Right ventricle myocardium superior (tissue), 1 donor: ENCODE results near the gene PLEKHA8. TPM values are rescaled to one million over a fixed set of nuclear protein-coding genes. Genes with fewer than 3 reads are reported as not detected.
A peak's percentile ranks its signal among the peaks of the same experiment; 100 is the strongest.
"Not testable (repeated sequence)": the region's sequence is repeated elsewhere in the genome, so short reads cannot be mapped to it uniquely, and the experiment has no call there.

ENCODE experiments used
- ATAC-seq: fragments of 200-7000 bp; cut with Tn5 transposase; one replicate; pipeline ENCODE4 v1.9.1; 2020; ENCODE audit warnings: mild to moderate bottlenecking; ENCODE audit not compliant: poor library complexity
- DNase-seq: peaks from one replicate; pipeline ENCODE4 v3.0.0-alpha.2; 2020
- intact Hi-C: fragments of 100-400 bp; cut with DNase I; formaldehyde crosslinking; loops from one replicate; pipeline ENCODE4 v1.11.2; 2022
- total RNA-seq: library from RNA; stranded (reverse); fragmentation: NEBNext Ultra II Directional; extraction: Animal tissue kit (Norgen Biotek cat#: 25700); gene quantifications from one replicate; pipeline ENCODE4 v1.2.1, GENCODE V29; 2021
- donor health status: DM: no; HTN: yes; CAD: no; lungs with severe emphysema.

The PLEKHA8 gene
- total RNA-seq, 1 donor from 2014 or later: 3.9 TPM

DNA sequence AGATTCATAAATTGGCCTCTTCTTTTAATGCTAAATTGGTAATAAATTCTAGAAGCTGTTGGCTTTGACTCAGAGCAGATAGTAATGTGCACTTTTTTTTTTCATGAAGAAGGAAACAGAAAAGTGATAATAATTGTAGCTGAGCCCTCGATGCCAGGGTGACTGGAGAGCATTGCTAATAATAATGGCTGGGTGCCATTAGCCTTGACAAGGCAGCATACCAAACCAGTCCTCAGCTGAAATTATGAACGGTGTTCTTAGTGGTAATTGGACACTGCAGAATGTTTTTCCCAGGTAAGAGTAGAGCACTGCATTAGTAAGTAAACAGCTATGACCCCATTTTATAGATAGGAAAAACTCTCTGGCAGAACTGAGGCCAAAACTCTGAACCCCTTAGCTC lies 18.9 kb downstream of the PLEKHA8 start:
- intact Hi-C loops: no loop called here
- no peak for DNase-seq
- ATAC-seq: no peak

GRCh38 chr7:30048582-30048981 lies 20.4 kb downstream of the PLEKHA8 start:
- ATAC-seq (no peak), DNase-seq (no peak)
- intact Hi-C loops: no loop called here

- intact Hi-C loops: no loop called here
- no peak for DNase-seq
- ATAC-seq: no peak
Observed at GRCh38 chr7:30049173-30049572, 21.0 kb downstream of the PLEKHA8 start.

GRCh38 chr7:30053068-30053467 lies 24.9 kb downstream of the PLEKHA8 start:
- DNase-seq: no peak
- no peak for ATAC-seq
- intact Hi-C loops: no loop called here

DNA sequence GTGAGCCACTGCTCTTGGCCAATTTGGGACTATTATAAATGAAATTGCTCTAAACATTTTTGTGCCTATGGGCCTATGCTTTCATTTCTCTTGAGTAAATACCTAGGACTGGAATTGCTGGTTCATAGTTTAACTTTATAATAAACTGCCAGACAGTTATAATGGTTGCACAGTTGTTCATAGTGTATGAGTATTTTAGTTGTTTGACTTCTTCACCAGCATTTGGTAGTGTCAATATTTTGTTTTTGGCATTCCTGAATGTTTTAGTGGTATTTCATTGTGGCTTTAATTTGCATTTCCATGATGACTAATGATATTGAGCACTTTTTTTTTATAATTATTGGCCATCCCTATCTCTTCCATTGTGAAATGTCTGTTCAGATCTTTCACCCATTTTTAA lies 29.5 kb downstream of the PLEKHA8 start:
- intact Hi-C loops: no loop called here
- no peak for DNase-seq
- ATAC-seq: no peak

DNA sequence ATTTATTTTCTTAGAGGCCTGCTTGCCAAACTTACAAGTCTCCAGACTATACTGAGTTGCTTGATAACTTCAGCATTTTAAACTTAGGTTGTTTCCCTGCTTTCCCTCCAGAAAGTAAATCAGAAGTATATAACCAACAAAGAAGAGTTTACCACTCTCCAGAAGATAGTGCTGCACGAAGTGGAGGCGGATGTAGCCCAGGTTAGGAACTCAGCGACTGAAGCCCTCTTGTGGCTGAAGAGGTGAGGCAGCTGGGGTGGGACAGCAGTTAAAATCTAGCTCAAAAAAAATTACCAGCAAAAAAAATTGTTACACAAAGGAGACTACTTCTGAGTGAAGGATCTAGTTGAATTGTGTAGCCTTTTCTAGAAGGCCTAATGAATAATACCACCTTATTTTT lies 33.6 kb downstream of the PLEKHA8 start:
- ATAC-seq (peak; percentile 89), DNase-seq (peak; percentile 44)
- intact Hi-C loops: not testable (repeated sequence)

- intact Hi-C loops: no loop called here
- ATAC-seq (peak; percentile 81), DNase-seq (no peak)
Observed at GRCh38 chr7:30062587-30062986, 34.4 kb downstream of the PLEKHA8 start.

- DNase-seq (no peak), ATAC-seq (no peak)
- intact Hi-C loops: no loop called here
Observed at GRCh38 chr7:30065746-30066145, 37.5 kb downstream of the PLEKHA8 start.

GRCh38 chr7:30066687-30067086 lies 38.5 kb downstream of the PLEKHA8 start:
- intact Hi-C loops: no loop called here
- ATAC-seq (no peak), DNase-seq (no peak)

- peak; percentile 79 for ATAC-seq
- intact Hi-C loops: no loop called here
- no peak for DNase-seq
Observed at GRCh38 chr7:30068117-30068516, 39.9 kb downstream of the PLEKHA8 start.

- no peak for ATAC-seq
- intact Hi-C loops: no loop called here
- DNase-seq: no peak
Observed at GRCh38 chr7:30069096-30069867, 41.1 kb downstream of the PLEKHA8 start.

GRCh38 chr7:30070052-30070451 lies 41.8 kb downstream of the PLEKHA8 start:
- ATAC-seq: no peak
- no peak for DNase-seq
- intact Hi-C loops: no loop called here

DNA sequence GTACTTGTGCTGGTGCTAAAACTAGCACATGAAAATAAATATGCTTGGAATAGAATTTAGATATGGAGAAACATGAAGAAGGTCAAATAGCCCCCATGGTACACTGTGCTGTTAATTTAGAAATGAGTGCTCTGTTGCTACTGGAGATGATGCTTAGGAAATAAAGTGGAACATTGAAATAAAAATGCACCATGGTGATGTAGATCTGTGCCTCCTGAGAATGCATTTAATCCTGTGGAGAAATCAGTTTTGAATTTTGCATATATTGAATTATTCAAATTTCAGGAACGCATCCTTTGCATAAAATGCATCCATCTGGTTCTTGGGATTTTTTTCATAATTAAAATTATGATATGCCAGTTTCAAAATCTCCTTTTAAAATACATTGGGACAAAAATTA lies 44.5 kb downstream of the PLEKHA8 start:
- DNase-seq (no peak), ATAC-seq (no peak)
- intact Hi-C loops: no loop called here

DNA sequence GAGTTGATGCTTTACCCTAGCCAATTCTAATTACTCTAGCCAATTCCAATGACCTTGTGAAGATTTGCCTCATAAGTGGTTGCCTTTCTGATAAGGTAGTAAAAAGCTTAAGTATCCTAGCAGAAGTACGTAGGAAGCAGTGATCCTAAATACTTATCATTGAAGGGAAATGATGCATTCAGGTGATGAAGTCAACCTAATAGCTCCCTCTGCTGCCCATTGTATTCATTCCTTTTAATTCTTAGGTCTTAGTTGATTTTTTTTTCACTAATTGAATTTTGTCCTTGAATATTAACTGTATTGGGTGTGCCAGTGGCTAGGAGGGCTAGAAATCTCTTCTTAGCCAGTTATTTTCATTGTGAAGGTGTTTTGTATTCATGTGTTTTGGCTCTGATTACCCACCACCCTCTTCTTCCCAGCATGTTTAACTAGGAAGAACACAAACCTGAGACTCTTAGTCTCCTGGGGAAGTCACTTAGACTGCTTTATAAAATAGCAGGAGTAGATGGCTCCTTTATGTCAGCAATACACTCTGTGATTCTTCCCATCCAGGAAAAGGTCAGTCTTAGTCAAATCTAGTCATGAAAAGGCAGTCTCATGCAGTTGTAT lies 46.3 kb downstream of the PLEKHA8 start:
- ATAC-seq: no peak
- intact Hi-C loops: no loop called here

DNA sequence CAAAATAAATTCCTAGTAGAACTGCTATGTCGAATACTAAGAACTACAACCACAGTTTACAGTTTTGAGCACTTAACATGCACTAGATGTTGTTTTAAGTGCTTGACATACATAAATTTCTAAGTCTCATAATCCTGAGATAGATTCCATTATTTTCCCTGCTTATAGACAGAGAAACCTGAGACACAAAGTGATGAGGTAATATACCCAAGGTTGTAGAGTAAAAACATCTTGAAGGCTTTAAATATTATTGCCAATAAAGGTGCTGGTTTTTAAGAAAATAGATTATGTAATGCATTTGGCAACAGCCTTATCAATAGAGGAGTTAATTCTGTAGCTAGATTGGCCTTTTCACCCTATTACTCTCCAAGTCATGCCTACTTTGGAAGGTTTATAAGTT lies 48.2 kb downstream of the PLEKHA8 start:
- intact Hi-C loops: no loop called here
- DNase-seq (no peak), ATAC-seq (no peak)

More for the DNA sequence above, 46.3 kb downstream of the PLEKHA8 start:
- no peak for DNase-seq

DNA sequence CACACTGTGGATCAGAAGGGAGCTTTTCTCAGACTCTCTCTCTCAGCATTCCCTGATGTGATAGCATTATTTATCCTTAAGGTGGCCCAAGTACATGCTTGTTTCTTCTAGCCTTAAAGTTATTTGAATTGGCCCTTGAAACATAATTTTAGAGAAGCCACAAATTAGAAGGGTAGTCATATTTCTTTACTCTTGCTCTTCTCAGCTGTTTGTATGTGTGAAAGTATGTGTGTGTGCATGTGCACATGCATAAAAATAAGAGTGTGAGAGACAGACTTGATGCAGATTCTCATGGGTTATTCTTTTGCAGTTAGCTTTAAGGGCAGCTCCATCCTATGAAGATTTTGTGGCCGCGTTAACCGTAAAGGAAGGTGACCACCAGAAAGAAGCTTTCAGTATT lies 50.1 kb downstream of the PLEKHA8 start:
- DNase-seq (no peak), ATAC-seq (no peak)
- intact Hi-C loops: no loop called here

- intact Hi-C loops: no loop called here
- DNase-seq (no peak), ATAC-seq (no peak)
Observed at GRCh38 chr7:30079880-30080279, 51.7 kb downstream of the PLEKHA8 start.

- no peak for ATAC-seq
- intact Hi-C loops: no loop called here
- DNase-seq: no peak
Observed at GRCh38 chr7:30080818-30081217, 52.6 kb downstream of the PLEKHA8 start.

GRCh38 chr7:30082686-30083085 lies 54.5 kb downstream of the PLEKHA8 start:
- ATAC-seq: no peak
- DNase-seq: no peak
- intact Hi-C loops: no loop called here

GRCh38 chr7:30083334-30083733 lies 55.1 kb downstream of the PLEKHA8 start:
- intact Hi-C loops: no loop called here
- ATAC-seq: no peak
- no peak for DNase-seq

GRCh38 chr7:30084212-30084611 lies 56.0 kb downstream of the PLEKHA8 start:
- ATAC-seq (no peak), DNase-seq (no peak)
- intact Hi-C loops: no loop called here
